ELR (cell line): ENCODE results near the gene TMC8.
"Not testable (repeated sequence)": the region's sequence is repeated elsewhere in the genome, so short reads cannot be mapped to it uniquely, and the experiment has no call there.

ENCODE experiments used
- DNase-seq: peaks from one replicate; pipeline ENCODE4 v3.0.0-alpha.2; 2015; ENCODE audit warnings: low read depth

The TMC8 gene

GRCh38 chr17:78130437-78131101 lies at the start of gene TMC8:
Gene TMC8 (plus strand): TSS chr17:78130771. CDS start chr17:78131589, 818 bp downstream.
- DNase-seq = no peak

- no peak for DNase-seq
These were observed 49.0 kb upstream of the TMC8 start for GRCh38 chr17:78081551-78081950.

GRCh38 chr17:78082355-78082872 lies 48.2 kb upstream of the TMC8 start:
- DNase-seq = not testable (repeated sequence)

- DNase-seq = no peak
These were observed 47.6 kb upstream of the TMC8 start for GRCh38 chr17:78082988-78083387.

GRCh38 chr17:78086740-78087139 lies 43.8 kb upstream of the TMC8 start:
- no peak for DNase-seq

GRCh38 chr17:78088529-78088928 lies 42.0 kb upstream of the TMC8 start:
- DNase-seq = no peak

- DNase-seq = no peak
These were observed 40.8 kb upstream of the TMC8 start for GRCh38 chr17:78089576-78090281.

- peak; percentile 17 for DNase-seq
These were observed 37.7 kb upstream of the TMC8 start for GRCh38 chr17:78092794-78093324.

GRCh38 chr17:78095035-78095434 lies 35.5 kb upstream of the TMC8 start:
- no peak for DNase-seq

GRCh38 chr17:78096093-78096492 lies 34.5 kb upstream of the TMC8 start:
- DNase-seq = no peak

GRCh38 chr17:78101112-78101511 lies 29.5 kb upstream of the TMC8 start:
- no peak for DNase-seq

- DNase-seq = no peak
These were observed 29.0 kb upstream of the TMC8 start for GRCh38 chr17:78101542-78101941.

GRCh38 chr17:78103311-78103710 lies 27.3 kb upstream of the TMC8 start:
- DNase-seq = no peak

GRCh38 chr17:78104540-78104941 lies 26.0 kb upstream of the TMC8 start:
- DNase-seq = no peak

- DNase-seq = no peak
These were observed 25.5 kb upstream of the TMC8 start for GRCh38 chr17:78105101-78105500.

- DNase-seq = no peak
These were observed 25.0 kb upstream of the TMC8 start for GRCh38 chr17:78105551-78105950.

- DNase-seq = no peak
These were observed 24.4 kb upstream of the TMC8 start for GRCh38 chr17:78106211-78106610.

GRCh38 chr17:78107457-78107856 lies 23.1 kb upstream of the TMC8 start:
- DNase-seq = no peak

GRCh38 chr17:78107976-78108725 lies 22.4 kb upstream of the TMC8 start:
- no peak for DNase-seq

GRCh38 chr17:78108726-78109488 lies 21.7 kb upstream of the TMC8 start:
- DNase-seq = no peak

GRCh38 chr17:78109489-78109761 lies 21.1 kb upstream of the TMC8 start:
- DNase-seq = no peak
